Putamen (tissue), 1 donor: Measurements from ENCODE around the gene NFATC3.

Experiments used
- DNase-seq: peaks from one replicate; pipeline ENCODE4 v3.0.0-alpha.2; 2016; ENCODE audit warnings: low spot score

Gene NFATC3

DNA sequence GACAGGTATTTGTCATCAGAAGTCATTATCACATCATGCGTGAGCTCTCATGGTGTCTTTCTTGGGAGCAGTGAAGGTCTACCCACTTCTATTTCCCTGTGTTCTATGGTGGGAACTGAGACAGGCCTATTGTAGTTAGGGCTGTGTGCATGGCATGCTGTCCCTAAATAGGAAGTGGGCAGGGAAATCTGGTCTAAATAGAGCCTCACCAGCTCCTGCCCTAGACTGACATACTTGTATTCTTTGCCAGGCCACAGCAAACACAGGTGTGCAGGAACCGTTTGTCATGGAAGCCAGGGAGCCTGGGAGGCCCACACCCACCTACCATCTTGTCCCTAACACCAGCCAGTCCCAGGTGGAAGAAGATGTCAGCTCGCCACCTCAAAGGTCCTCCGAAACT, 189.3 kb downstream of the NFATC3 start:
- no peak for DNase-seq

DNA sequence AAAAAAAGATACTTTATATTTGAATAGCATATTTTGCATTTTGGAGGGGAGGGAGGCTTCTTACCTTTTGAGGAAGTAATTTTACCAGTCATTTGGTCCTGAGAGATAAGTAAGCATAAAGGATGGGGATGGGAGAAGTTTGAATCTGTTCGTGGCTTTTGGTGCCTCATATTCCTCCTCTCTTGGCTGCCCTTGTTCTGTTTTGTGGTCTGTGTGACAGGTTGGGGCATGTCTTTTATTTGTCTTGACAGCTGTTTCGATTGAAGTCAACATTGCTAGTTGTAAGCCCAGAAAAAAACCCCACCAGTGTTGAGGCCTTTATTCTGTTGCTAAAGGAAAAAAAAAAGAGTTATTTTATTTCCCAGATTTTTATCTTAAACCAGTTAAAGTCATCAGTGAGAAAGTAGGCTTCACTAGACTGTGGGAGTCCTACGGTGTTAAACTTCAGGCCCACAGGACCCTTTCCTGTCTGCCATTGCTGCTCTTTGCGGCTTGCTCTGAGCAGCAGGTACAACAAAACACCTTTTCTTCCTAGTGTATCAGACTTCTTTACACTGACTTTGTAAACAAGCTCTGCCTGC, 190.5 kb downstream of the NFATC3 start:
- no peak for DNase-seq

DNA sequence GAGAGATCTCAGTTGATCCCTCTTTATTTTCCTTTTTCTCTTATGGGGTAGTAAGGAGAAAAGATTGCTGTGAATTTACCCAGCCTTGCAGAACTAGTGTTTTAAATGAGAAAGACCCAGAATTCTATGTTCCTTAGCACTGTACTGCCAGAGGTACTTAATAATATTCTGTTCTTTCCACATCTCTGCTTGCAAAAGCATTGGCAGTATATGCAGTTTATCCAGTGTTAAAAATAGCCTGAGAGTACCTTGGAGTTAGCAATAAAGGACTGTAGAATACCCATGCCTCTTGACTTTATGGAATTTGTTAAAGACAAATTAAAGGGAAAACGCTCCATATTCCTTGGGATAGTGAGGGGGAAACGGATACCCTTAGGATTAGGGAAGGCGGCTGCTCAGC, 191.1 kb downstream of the NFATC3 start:
- DNase-seq = no peak
